OCI-LY3 (cell line): Measurements from ENCODE around the gene MERTK.

ENCODE experiments used
- H2AFZ ChIP-seq: fragments of 200-600, 300-600 bp; shearing (Covaris generic); 2 replicates; pipeline ENCODE4 v1.6.0; 2014; ENCODE audit warnings: antibody characterized with exemption, low read depth, low read length
- H3K27ac ChIP-seq: fragments of 200-600, 300-600 bp; sonication (generic); 2 replicates; pipeline ENCODE4 v1.5.1; 2014; ENCODE audit warnings: mild to moderate bottlenecking, low read length, moderate library complexity, mixed read lengths
- H3K27me3 ChIP-seq: fragments of 200-600, 300-600 bp; sonication (generic); 2 replicates; pipeline ENCODE4 v1.6.1; 2014; ENCODE audit warnings: low read depth, low read length, mixed read lengths
- H3K36me3 ChIP-seq: fragments of 200-600, 300-600 bp; sonication (generic); replicated peaks from 2 replicates; pipeline ENCODE3; 2014; ENCODE audit warnings: low read depth, low read length, mixed read lengths
- H3K4me1 ChIP-seq: fragments of 300-600, 200-600 bp; sonication (generic); 2 replicates; pipeline ENCODE4 v1.6.1; 2014; ENCODE audit warnings: low read length, mixed read lengths
- H3K4me2 ChIP-seq: fragments of 200-600, 300-600 bp; sonication (generic); 2 replicates; pipeline ENCODE4 v1.6.1; 2014; ENCODE audit warnings: low read length, mixed read lengths
- H3K4me3 ChIP-seq: fragments of 300-600, 200-600 bp; sonication (generic); 2 replicates; pipeline ENCODE4 v1.5.1; 2014; ENCODE audit warnings: antibody characterized with exemption, mild to moderate bottlenecking, low read length, moderate library complexity
- H3K79me2 ChIP-seq: fragments of 300-600, 200-600 bp; shearing (Covaris generic); 2 replicates; pipeline ENCODE4 v1.6.1; 2014; ENCODE audit warnings: mild to moderate bottlenecking, low read length, mixed read lengths
- H3K9ac ChIP-seq: fragments of 300-600, 200-600 bp; shearing (Covaris generic); 2 replicates; pipeline ENCODE4 v1.6.0; 2014; ENCODE audit warnings: mild to moderate bottlenecking, low read length, moderate library complexity
- H3K9me3 ChIP-seq: fragments of 200-600, 300-600 bp; shearing (Covaris generic); 2 replicates; pipeline ENCODE4 v1.6.1; 2014; ENCODE audit warnings: low read length, mixed read lengths; ENCODE audit not compliant: insufficient read depth
- H4K20me1 ChIP-seq: fragments of 200-600, 300-600 bp; sonication (generic); 2 replicates; pipeline ENCODE4 v1.6.1; 2016; ENCODE audit warnings: low read length, mixed read lengths; ENCODE audit not compliant: insufficient read depth
- CTCF ChIP-seq: fragments of 200-600, 300-600 bp; sonication (generic); IDR thresholded peaks from 2 replicates; pipeline ENCODE4 v1.5.1; 2014; ENCODE audit warnings: antibody characterized with exemption, low read length, low read depth
- EZH2phosphoT487 ChIP-seq: fragments of 200-600 bp; shearing (Covaris generic); IDR thresholded peaks from 2 replicates; pipeline ENCODE4 v1.6.1; 2018; ENCODE audit warnings: antibody characterized with exemption, mixed run types, low read depth

Gene MERTK

GRCh38 chr2:111990375-111990774 lies 92.0 kb downstream of the MERTK start:
- Histone ChIP-seq H4K20me1 (no peaks in the 10 kb centered on the region), H2AFZ (no peak overlapping the region), H3K9ac (no peak overlapping the region), H3K36me3 (no peaks in the 10 kb centered on the region), H3K27me3 (no peaks in the 10 kb centered on the region), H3K4me1 (peaks cover 7% of the 10 kb centered on the region), H3K4me3 (no peak overlapping the region), H3K9me3 (no peaks in the 10 kb centered on the region), H3K27ac (no peak overlapping the region), H3K79me2 (no peaks in the 10 kb centered on the region), H3K4me2 (no peak overlapping the region)
- no peak for TF ChIP-seq CTCF
- TF ChIP-seq EZH2phosphoT487: no peak

- no peaks in the 10 kb centered on the region for H3K9me3 ChIP-seq
- no peaks in the 10 kb centered on the region for H3K36me3 ChIP-seq
- no peak overlapping the region for H3K9ac ChIP-seq
- H3K4me1 ChIP-seq: peaks cover 7% of the 10 kb centered on the region
- no peaks in the 10 kb centered on the region for H4K20me1 ChIP-seq
- H3K27ac ChIP-seq: no peak overlapping the region
- H2AFZ ChIP-seq: no peak overlapping the region
- no peak overlapping the region for H3K4me2 ChIP-seq
- H3K4me3 ChIP-seq: no peak overlapping the region
- H3K27me3 ChIP-seq: no peaks in the 10 kb centered on the region
- no peaks in the 10 kb centered on the region for H3K79me2 ChIP-seq
- no peak for TF ChIP-seq CTCF
- TF ChIP-seq EZH2phosphoT487: no peak
Measured at GRCh38 chr2:111990856-111991255, 92.4 kb downstream of the MERTK start.

DNA sequence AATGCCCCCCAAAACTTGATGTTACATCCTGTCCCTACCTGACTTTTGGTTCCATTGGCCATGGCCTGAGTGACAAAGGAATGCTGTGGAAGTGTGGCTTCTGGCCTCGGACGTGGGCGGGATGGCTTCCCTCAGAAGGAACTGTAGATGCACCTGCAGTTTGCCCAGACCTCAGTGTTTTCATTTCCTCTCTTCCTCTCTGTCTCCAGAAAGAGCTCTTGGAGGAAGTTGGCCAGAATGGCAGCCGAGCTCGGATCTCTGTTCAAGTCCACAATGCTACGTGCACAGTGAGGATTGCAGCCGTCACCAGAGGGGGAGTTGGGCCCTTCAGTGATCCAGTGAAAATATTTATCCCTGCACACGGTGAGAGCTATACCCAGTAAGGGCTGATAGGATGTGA lies 95.6 kb downstream of the MERTK start:
- no peaks in the 10 kb centered on the region for H3K79me2 ChIP-seq
- no peaks in the 10 kb centered on the region for H3K9me3 ChIP-seq
- no peak overlapping the region for H2AFZ ChIP-seq
- peaks cover 7% of the 10 kb centered on the region for H3K4me1 ChIP-seq
- H3K9ac ChIP-seq: no peak overlapping the region
- H4K20me1 ChIP-seq: no peaks in the 10 kb centered on the region
- peak overlapping the region; percentile 41 for H3K4me2 ChIP-seq
- no peak overlapping the region for H3K4me3 ChIP-seq
- H3K27ac ChIP-seq: no peak overlapping the region
- no peak for TF ChIP-seq CTCF
- no peak for TF ChIP-seq EZH2phosphoT487
- H3K36me3 ChIP-seq: no peaks in the 10 kb centered on the region
- no peaks in the 10 kb centered on the region for H3K27me3 ChIP-seq

DNA sequence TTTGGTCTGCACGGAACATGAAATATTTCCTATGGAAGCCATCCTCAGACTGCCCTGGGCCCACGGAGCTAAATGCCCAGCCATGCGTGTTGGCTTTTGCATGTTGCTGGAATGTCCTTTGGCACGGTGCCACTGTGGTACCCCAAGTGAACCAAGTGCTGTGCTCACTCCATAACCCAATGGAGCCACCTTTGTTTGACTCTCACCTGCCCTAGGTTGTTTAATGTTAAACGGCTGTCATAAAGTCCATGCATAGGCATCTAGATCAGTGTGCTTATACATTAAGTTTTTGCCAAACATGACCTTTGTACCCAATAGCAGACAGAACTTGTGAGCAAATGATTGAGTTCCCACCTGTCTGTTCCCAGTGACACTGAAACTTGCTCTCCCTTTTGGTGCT lies 96.7 kb downstream of the MERTK start:
- no peak overlapping the region for H2AFZ ChIP-seq
- no peaks in the 10 kb centered on the region for H3K27me3 ChIP-seq
- H4K20me1 ChIP-seq: no peaks in the 10 kb centered on the region
- H3K36me3 ChIP-seq: no peaks in the 10 kb centered on the region
- H3K27ac ChIP-seq: no peak overlapping the region
- TF ChIP-seq CTCF: no peak
- TF ChIP-seq EZH2phosphoT487: no peak
- H3K4me2 ChIP-seq: no peak overlapping the region
- H3K4me1 ChIP-seq: peaks cover 7% of the 10 kb centered on the region
- no peaks in the 10 kb centered on the region for H3K9me3 ChIP-seq
- H3K9ac ChIP-seq: no peak overlapping the region
- no peaks in the 10 kb centered on the region for H3K79me2 ChIP-seq
- H3K4me3 ChIP-seq: no peak overlapping the region
